Central memory CD8-positive, alpha-beta T cell (primary cell): ENCODE results near the gene YBEY.
"Not testable (repeated sequence)": the region's sequence is repeated elsewhere in the genome, so short reads cannot be mapped to it uniquely, and the experiment has no call there.

Experiments used
- ATAC-seq: fragments of 150-1000 bp; cut with Tn5 transposase; replicated peaks from 2 replicates; pipeline ENCODE4 v1.10.0; 2022; ENCODE audit warnings: mild to moderate bottlenecking, moderate FRiP score, moderate number of reproducible peaks; ENCODE audit not compliant: poor library complexity, severe bottlenecking; ENCODE audit errors: extremely low read depth
- DNase-seq, 2 donors: peaks; one replicate each; pipeline ENCODE4 v3.0.0; 2021; ENCODE audit warnings: low spot score in 2 of 2
- H3K27ac Mint-ChIP-seq: one replicate; pipeline ENCODE4 v1.8.0; 2022; ENCODE audit warnings: low read depth, mild to moderate bottlenecking, moderate library complexity, mixed read lengths
- H3K27me3 Mint-ChIP-seq: one replicate; pipeline ENCODE4 v1.8.0; 2022; ENCODE audit warnings: mixed read lengths
- H3K36me3 Mint-ChIP-seq: one replicate; pipeline ENCODE4 v1.8.0; 2022; ENCODE audit warnings: mild to moderate bottlenecking, moderate library complexity, mixed read lengths; ENCODE audit not compliant: insufficient read depth
- H3K4me1 Mint-ChIP-seq: one replicate; pipeline ENCODE4 v1.8.0; 2022; ENCODE audit warnings: mixed read lengths
- H3K4me3 Mint-ChIP-seq: one replicate; pipeline ENCODE4 v1.8.0; 2022; ENCODE audit warnings: mild to moderate bottlenecking, moderate library complexity, mixed read lengths
- H3K9me3 Mint-ChIP-seq: one replicate; pipeline ENCODE4 v1.8.0; 2022; ENCODE audit warnings: mixed read lengths

YBEY gene

GRCh38 chr21:46285761-46286647 is at the start of gene YBEY:
Gene YBEY (plus strand): TSS chr21:46286342. CDS start chr21:46286914, 572 bp downstream.
- peak; percentile 71 to 73 for DNase-seq

GRCh38 chr21:46237474-46237873 is 48.7 kb upstream of the YBEY start:
- Mint-ChIP-seq H3K4me1 (peaks cover 32% of the 10 kb centered on the region), H3K27me3 (no peaks in the 10 kb centered on the region), H3K9me3 (no peaks in the 10 kb centered on the region), H3K27ac (no peak overlapping the region), H3K4me3 (no peak overlapping the region), H3K36me3 (peaks cover 49% of the 10 kb centered on the region)
- ATAC-seq: no peak
- no peak for DNase-seq

More at GRCh38 chr21:46285761-46286647, at the start of gene YBEY:
- Mint-ChIP-seq H3K27me3 (no peaks in the 10 kb centered on the region), H3K9me3 (no peaks in the 10 kb centered on the region), H3K27ac (peak within 1 kb of the TSS; percentile 94), H3K4me1 (peaks cover 42% of the 10 kb centered on the region), H3K36me3 (peaks cover 15% of the 10 kb centered on the region), H3K4me3 (peak within 1 kb of the TSS; percentile 93)
- peak; percentile 84 for ATAC-seq

GRCh38 chr21:46239817-46240325 is 46.3 kb upstream of the YBEY start:
- H3K4me3 Mint-ChIP-seq: no peak overlapping the region
- no peaks in the 10 kb centered on the region for H3K9me3 Mint-ChIP-seq
- peaks cover 56% of the 10 kb centered on the region for H3K36me3 Mint-ChIP-seq
- H3K27me3 Mint-ChIP-seq: no peaks in the 10 kb centered on the region
- H3K27ac Mint-ChIP-seq: peak overlapping the region; percentile 44
- ATAC-seq: no peak
- H3K4me1 Mint-ChIP-seq: peaks cover 8% of the 10 kb centered on the region
- no peak for DNase-seq

GRCh38 chr21:46241577-46241976 is 44.6 kb upstream of the YBEY start:
- H3K9me3 Mint-ChIP-seq, DNase-seq, H3K4me1 Mint-ChIP-seq, H3K27me3 Mint-ChIP-seq, ATAC-seq, H3K27ac Mint-ChIP-seq, H3K4me3 Mint-ChIP-seq: not testable (repeated sequence)
- peaks cover 43% of the 10 kb centered on the region for H3K36me3 Mint-ChIP-seq

- peak overlapping the region; percentile 68 for H3K27ac Mint-ChIP-seq
- no peak overlapping the region for H3K4me3 Mint-ChIP-seq
- DNase-seq: no peak
- ATAC-seq: no peak
- H3K9me3 Mint-ChIP-seq: no peaks in the 10 kb centered on the region
- H3K36me3 Mint-ChIP-seq: peaks cover 48% of the 10 kb centered on the region
- peaks cover 9% of the 10 kb centered on the region for H3K4me1 Mint-ChIP-seq
- H3K27me3 Mint-ChIP-seq: no peaks in the 10 kb centered on the region
Measured at GRCh38 chr21:46243325-46243724, 42.8 kb upstream of the YBEY start.

GRCh38 chr21:46243960-46244361 is 42.2 kb upstream of the YBEY start:
- H3K4me1 Mint-ChIP-seq: peaks cover 15% of the 10 kb centered on the region
- H3K4me3 Mint-ChIP-seq: no peak overlapping the region
- H3K36me3 Mint-ChIP-seq: peaks cover 47% of the 10 kb centered on the region
- H3K9me3 Mint-ChIP-seq: no peaks in the 10 kb centered on the region
- no peak for ATAC-seq
- H3K27ac Mint-ChIP-seq: peak overlapping the region; percentile 68
- no peaks in the 10 kb centered on the region for H3K27me3 Mint-ChIP-seq
- no peak for DNase-seq

GRCh38 chr21:46244602-46245001 is 41.5 kb upstream of the YBEY start:
- Mint-ChIP-seq H3K27ac (no peak overlapping the region), H3K4me3 (no peak overlapping the region), H3K27me3 (no peaks in the 10 kb centered on the region), H3K9me3 (no peaks in the 10 kb centered on the region), H3K4me1 (peaks cover 13% of the 10 kb centered on the region), H3K36me3 (peaks cover 50% of the 10 kb centered on the region)
- ATAC-seq (no peak), DNase-seq (no peak)

GRCh38 chr21:46245213-46245915 is 40.8 kb upstream of the YBEY start:
- peaks cover 52% of the 10 kb centered on the region for H3K36me3 Mint-ChIP-seq
- H3K4me1 Mint-ChIP-seq: peaks cover 15% of the 10 kb centered on the region
- H3K27ac Mint-ChIP-seq: no peak overlapping the region
- no peaks in the 10 kb centered on the region for H3K27me3 Mint-ChIP-seq
- no peak overlapping the region for H3K4me3 Mint-ChIP-seq
- H3K9me3 Mint-ChIP-seq: no peaks in the 10 kb centered on the region
- ATAC-seq (no peak), DNase-seq (no peak)

- peaks cover 55% of the 10 kb centered on the region for H3K36me3 Mint-ChIP-seq
Measured at GRCh38 chr21:46246345-46246744, 39.8 kb upstream of the YBEY start.

GRCh38 chr21:46247699-46248421 is 38.3 kb upstream of the YBEY start:
- H3K9me3 Mint-ChIP-seq: no peaks in the 10 kb centered on the region
- no peak overlapping the region for H3K4me3 Mint-ChIP-seq
- no peak overlapping the region for H3K27ac Mint-ChIP-seq
- H3K4me1 Mint-ChIP-seq: peaks cover 22% of the 10 kb centered on the region
- ATAC-seq: no peak
- H3K27me3 Mint-ChIP-seq: no peaks in the 10 kb centered on the region
- no peak for DNase-seq
- H3K36me3 Mint-ChIP-seq: peaks cover 49% of the 10 kb centered on the region

More at GRCh38 chr21:46246345-46246744, 39.8 kb upstream of the YBEY start:
- ATAC-seq (no peak), DNase-seq (no peak)
- peaks cover 22% of the 10 kb centered on the region for H3K4me1 Mint-ChIP-seq
- no peaks in the 10 kb centered on the region for H3K9me3 Mint-ChIP-seq
- H3K27me3 Mint-ChIP-seq: no peaks in the 10 kb centered on the region
- H3K27ac Mint-ChIP-seq: no peak overlapping the region
- no peak overlapping the region for H3K4me3 Mint-ChIP-seq

- peaks cover 44% of the 10 kb centered on the region for H3K36me3 Mint-ChIP-seq
- no peak for ATAC-seq
- H3K27me3 Mint-ChIP-seq: no peaks in the 10 kb centered on the region
Measured at GRCh38 chr21:46248422-46248782, 37.7 kb upstream of the YBEY start.

GRCh38 chr21:46248827-46249226 is 37.3 kb upstream of the YBEY start:
- Mint-ChIP-seq H3K36me3 (peaks cover 44% of the 10 kb centered on the region), H3K27ac (peak overlapping the region; percentile 58), H3K9me3 (no peaks in the 10 kb centered on the region), H3K27me3 (no peaks in the 10 kb centered on the region), H3K4me3 (no peak overlapping the region), H3K4me1 (peaks cover 28% of the 10 kb centered on the region)
- ATAC-seq (no peak), DNase-seq (no peak)

More at GRCh38 chr21:46248422-46248782, 37.7 kb upstream of the YBEY start:
- peaks cover 24% of the 10 kb centered on the region for H3K4me1 Mint-ChIP-seq
- DNase-seq: no peak
- H3K9me3 Mint-ChIP-seq: no peaks in the 10 kb centered on the region
- no peak overlapping the region for H3K4me3 Mint-ChIP-seq
- H3K27ac Mint-ChIP-seq: peak overlapping the region; percentile 58
